Right renal cortex interstitium (tissue), 3 donors: ENCODE results near the gene TXLNB. TPM values are rescaled to one million over a fixed set of nuclear protein-coding genes. Genes with fewer than 3 reads are reported as not detected.
A peak's percentile ranks its signal among the peaks of the same experiment; 100 is the strongest.

Source experiments
- DNase-seq, 3 donors: peaks; one replicate each; pipeline ENCODE4 v3.0.0-alpha.2; 2013; ENCODE audit warnings: low read depth in 3 of 3, low spot score in 2 of 3
- polyA plus RNA-seq, 3 donors: library from polyadenylated mRNA; unstranded; fragments of 120-200 nt; gene quantifications; one replicate each; pipeline ENCODE4 v1.2.1, GENCODE V29; 2013; ENCODE audit not compliant: insufficient read length in 3 of 3

Gene TXLNB
- polyA plus RNA-seq, result 1 to 10 TPM; 1.2 to 2.4 (median 1.8) TPM

- peak; percentile 70 to 74 (median 73) for DNase-seq
Measured at GRCh38 chr6:139291813-139292619, at the start of gene TXLNB. Gene TXLNB, minus strand, starts transcription at chr6:139291998. Its CDS starts 3,099 bp downstream, at chr6:139288899.

- no peak for DNase-seq
Measured at GRCh38 chr6:139341060-139341459, 49.3 kb upstream of the TXLNB start.

- no peak for DNase-seq
Measured at GRCh38 chr6:139338795-139339194, 47.0 kb upstream of the TXLNB start.

GRCh38 chr6:139337830-139338229 is 46.0 kb upstream of the TXLNB start:
- no peak for DNase-seq

GRCh38 chr6:139337001-139337400 is 45.2 kb upstream of the TXLNB start:
- DNase-seq, result no peak

- no peak for DNase-seq
Measured at GRCh38 chr6:139336488-139336887, 44.7 kb upstream of the TXLNB start.

- no peak for DNase-seq
Measured at GRCh38 chr6:139335447-139336210, 43.8 kb upstream of the TXLNB start.

GRCh38 chr6:139334806-139335446 is 43.1 kb upstream of the TXLNB start:
- DNase-seq, result no peak

GRCh38 chr6:139330826-139331500 is 39.2 kb upstream of the TXLNB start:
- DNase-seq, result no peak

- DNase-seq, result no peak
Measured at GRCh38 chr6:139330306-139330705, 38.5 kb upstream of the TXLNB start.

GRCh38 chr6:139329224-139329623 is 37.4 kb upstream of the TXLNB start:
- DNase-seq, result no peak

GRCh38 chr6:139327038-139327437 is 35.2 kb upstream of the TXLNB start:
- DNase-seq, result no peak

GRCh38 chr6:139325686-139326085 is 33.9 kb upstream of the TXLNB start:
- DNase-seq, result no peak

- no peak for DNase-seq
Measured at GRCh38 chr6:139325125-139325524, 33.3 kb upstream of the TXLNB start.

GRCh38 chr6:139324301-139324555 is 32.4 kb upstream of the TXLNB start:
- no peak for DNase-seq

GRCh38 chr6:139323511-139324300 is 31.9 kb upstream of the TXLNB start:
- peak in 1 of 3 donors; percentile 52 for DNase-seq

- DNase-seq, result no peak
Measured at GRCh38 chr6:139320081-139320480, 28.3 kb upstream of the TXLNB start.

- no peak for DNase-seq
Measured at GRCh38 chr6:139316622-139317317, 25.0 kb upstream of the TXLNB start.

GRCh38 chr6:139313784-139314545 is 22.2 kb upstream of the TXLNB start:
- DNase-seq, result no peak
